Right hindlimb (tissue), 1 donor: ENCODE data around the gene IL17REL.
"Not testable (repeated sequence)": the region's sequence is repeated elsewhere in the genome, so short reads cannot be mapped to it uniquely, and the experiment has no call there.

Experiments used
- DNase-seq: peaks from one replicate; pipeline ENCODE4 v3.0.0-alpha.2; 2018

IL17REL gene

DNA sequence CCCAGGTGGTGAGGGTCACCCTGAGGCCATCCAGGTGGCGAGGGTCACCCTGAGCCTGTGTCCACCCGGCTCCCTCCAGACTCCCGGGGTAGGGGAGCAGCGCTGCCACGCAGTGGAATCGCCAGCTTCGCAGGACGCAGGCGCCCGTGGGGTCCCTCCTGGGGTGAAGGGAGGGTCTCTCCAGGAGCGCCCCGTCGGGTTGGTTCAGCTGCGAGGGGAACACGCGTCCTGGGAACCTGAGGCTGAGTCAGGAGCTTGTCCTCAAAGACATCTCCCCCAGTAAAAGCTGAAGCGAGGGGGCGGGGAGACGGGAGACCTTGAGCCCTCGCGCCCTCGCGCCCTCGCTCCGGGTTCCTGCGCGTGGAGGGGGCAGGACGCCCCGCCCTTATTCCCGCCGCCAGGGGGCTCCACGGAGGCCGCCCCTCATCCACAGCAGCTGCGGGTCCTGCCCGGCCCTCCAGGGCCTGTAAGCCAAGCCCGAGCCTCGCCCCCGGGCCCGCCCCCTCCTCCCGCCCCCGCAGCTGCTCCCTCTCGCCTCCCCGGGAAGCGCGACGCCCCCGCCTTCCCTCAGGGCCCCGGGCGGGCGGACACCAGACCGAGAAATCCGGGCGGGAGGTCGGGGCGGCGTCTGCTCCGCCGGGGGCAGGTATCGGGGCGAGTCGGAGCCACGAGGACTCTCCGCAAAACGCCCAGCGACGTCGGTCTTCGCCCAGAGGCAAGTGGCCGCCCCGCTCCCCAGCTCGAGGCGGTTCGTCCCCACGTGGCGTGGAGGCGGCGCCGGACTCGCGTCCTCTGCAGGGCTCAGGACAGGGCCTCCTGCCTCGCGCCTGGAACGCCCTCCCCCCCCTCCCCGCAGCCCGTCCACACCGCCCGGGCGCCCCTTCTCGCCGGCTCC is 29.2 kb downstream of the IL17REL start:
- DNase-seq: no peak

DNA sequence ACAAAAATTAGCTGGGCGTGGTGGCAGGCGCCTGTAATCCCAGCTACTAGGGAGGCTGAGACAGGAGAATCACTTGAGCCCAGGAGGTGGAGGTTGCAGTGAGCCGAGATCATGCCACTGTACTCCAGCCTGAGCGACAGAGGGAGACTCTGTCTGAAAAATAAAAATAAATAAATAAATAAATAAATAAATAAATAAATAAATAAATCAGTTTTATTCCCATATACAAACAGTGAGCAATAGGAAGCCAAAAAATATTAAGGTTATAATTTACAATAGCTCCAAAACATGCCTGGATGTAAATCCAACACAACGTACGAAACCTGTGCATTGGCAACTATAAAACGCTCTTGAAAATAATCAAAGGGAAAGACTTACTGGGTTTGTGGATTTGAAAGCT is 30.8 kb downstream of the IL17REL start:
- not testable (repeated sequence) for DNase-seq

DNA sequence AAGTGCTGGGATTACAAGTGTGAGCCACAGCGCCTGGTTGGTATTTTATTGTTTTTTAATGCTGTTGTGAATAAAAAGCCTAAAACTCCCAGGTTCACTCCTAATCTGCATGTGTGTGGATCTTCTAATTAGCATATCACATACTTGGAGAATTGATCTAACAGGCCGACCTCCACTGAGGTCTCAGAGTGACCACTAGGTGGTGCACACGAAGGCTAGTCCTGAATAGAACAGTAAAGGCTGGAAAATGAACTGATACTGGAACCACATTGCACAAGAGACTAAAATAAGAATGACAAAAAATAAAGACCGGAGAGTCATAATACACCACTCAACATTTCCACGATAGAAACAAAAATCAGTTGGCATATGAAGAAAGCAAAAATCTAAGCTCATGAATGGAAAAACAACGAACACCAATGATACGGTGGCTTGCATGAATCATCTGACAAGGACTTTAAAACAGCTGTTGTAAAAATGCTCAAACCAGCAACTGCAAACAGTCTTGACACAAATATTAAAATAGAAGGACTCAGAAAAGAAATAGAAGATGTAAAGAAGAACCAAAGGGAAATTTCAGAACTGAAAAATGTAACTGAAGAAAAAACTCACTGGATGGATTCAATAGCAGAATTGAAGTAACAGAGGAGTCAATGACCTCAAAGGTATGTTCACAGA is 32.8 kb downstream of the IL17REL start:
- peak; percentile 15 for DNase-seq

- DNase-seq: no peak
Observed at GRCh38 chr22:49977578-49977977, 35.0 kb downstream of the IL17REL start.

GRCh38 chr22:49976439-49977175 is 36.0 kb downstream of the IL17REL start:
- peak; percentile 21 for DNase-seq

DNA sequence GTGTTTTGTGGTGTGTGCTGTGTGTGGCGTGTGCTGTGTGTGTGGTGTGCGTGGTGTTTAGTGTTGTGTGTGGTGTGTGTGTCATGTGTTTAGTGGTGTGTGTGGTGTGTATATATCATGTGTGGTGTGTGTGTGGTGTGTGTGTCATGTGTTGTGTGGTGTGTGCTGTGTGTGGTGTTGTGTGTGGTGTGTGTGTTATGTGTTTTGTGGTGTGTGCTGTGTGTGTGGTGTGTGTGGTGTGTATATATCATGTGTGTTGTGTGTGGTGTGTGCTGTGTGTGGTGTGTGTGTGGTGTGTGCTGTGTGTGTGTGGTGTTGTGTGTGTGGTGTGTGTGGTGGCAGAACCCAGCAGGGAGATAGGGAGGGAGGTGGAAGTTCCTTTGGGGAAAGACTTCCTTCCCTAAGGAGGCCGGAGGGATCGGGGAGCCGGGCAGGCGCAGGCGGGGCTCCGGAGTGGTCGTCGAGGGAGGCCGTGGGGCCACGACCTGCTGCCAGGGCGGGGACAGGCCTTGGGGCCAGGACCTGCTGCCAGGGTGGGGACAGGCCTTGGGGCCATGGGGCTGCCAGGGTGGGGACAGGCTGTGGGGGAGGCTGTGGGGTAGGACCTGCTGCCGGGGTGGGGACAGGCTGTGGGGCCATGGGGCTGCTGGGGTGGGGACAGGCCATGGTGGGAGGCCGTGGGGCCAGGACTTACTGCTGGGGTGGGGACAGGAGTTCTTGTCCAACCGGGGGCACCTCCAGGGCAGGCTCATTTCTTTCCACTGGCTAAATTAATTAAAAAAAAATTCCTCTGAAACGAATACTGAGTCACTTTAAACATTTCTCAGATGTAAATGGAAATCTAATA is 36.8 kb downstream of the IL17REL start:
- DNase-seq: peak; percentile 24

DNA sequence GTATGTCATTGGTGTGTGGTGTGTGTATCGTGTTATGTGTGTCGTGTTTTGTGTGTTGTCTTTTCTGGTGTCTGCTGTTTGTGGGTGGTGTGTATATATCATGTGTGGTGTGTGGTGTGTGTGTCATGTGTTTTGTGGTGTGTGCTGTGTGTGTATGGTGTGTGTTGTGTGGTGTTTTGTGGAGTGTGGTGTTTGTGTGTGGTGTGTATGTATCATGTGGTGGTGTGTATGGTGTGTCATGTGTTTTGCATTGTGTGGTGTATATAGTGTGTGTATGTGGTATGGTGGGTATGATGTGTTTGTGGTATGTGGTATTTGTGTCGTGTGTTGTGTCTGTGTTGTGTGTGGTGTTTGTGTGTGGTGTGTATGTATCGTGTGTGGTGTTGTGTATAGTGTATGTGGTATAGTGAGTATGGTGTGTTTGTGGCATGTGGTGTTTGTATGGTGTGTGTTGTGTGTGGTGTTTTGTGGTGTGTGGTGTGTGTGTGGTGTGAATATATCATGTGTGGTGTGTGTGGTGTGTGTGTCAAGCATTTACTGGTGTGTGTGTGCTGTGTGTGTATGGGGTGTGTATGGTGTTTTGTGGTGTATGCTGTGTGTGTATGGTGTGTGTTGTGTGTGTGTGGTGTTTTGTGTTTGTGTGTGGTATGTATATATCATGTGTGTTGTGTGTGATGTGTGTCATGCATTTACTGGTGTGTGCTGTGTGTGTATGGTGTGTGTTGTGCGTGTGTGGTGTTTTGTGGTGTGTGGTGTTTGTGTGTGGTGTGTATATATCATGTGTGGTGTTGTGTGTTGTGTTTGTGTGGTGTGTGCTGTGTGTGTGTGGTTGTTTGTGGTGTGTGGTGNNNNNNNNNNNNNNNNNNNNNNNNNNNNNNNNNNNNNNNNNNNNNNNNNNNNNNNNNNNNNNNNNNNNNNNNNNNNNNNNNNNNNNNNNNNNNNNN is 39.3 kb downstream of the IL17REL start:
- DNase-seq: no peak

- peak; percentile 22 for DNase-seq
Observed at GRCh38 chr22:49972163-49973017, 40.2 kb downstream of the IL17REL start.

- peak; percentile 49 for DNase-seq
Observed at GRCh38 chr22:49971232-49972162, 41.1 kb downstream of the IL17REL start.

DNA sequence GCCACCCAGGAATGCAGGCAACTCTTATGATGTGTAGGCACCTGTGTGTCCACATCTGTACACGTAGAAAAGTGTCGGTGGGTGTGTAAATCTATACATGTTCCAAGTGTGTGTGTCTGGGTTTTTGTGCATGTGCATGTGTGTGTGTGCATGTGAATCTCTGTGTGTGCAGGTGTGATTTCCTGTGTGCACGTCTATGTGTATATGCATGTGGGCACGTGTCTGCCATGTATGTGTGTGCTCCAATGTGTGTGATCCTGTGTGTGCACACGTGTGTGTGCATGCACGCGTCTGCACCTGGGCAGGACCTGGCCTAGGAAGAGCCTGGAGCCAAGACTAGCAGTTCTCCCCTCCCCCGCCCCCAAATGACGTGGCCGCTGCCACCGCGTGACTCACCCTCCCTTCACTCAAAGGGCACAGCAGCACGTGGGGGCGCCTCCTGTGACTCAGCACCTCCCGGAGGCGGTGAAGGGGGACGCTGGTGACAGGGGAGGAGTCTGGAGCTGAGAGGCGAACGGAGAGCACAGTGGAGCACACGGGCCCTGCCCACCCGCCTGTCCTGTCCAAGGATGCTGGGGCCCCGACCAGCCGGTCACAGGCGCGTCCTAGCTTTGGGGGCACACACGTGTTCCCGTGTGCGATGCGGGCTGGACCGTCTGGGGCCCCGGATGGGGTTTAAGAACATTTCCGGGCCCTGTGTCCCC is 41.9 kb downstream of the IL17REL start:
- DNase-seq: peak; percentile 79

- peak; percentile 20 for DNase-seq
Observed at GRCh38 chr22:49969751-49970527, 42.6 kb downstream of the IL17REL start.

GRCh38 chr22:49968831-49969661 is 43.5 kb downstream of the IL17REL start:
- DNase-seq: peak; percentile 28

- peak; percentile 18 for DNase-seq
Observed at GRCh38 chr22:49968313-49968830, 44.2 kb downstream of the IL17REL start.

DNA sequence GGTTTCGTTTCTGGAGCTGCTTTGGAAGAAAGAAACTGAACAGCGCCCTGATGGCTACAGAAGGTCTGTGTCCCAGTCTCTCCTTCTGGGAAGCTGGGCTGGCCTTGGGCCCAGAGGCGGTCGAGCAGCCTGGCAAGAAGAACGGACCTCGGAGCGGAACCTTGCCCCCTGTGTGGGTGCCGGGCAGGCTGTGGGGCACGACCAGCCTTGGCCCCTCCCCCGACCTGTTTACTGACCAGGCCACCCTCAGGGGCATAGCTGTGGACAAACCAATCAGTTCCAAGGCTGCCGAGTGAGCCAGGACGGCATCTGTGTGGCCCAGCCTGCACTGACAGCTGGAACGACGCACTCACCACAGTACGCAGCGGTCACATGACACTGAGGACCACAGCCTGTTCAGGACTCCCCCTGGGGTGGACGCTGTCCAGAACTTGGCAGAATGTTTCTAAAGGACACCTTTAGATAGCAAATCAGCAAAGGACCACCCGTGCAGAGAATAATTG is 44.8 kb downstream of the IL17REL start:
- DNase-seq: peak; percentile 33

GRCh38 chr22:49966774-49967705 is 45.5 kb downstream of the IL17REL start:
- peak; percentile 41 for DNase-seq
